Hepatocyte (in vitro differentiated cells): ENCODE results near the gene CTXND1.

ENCODE experiments used
- CTCF ChIP-seq: fragments of 200-600 bp; sonication (generic); IDR thresholded peaks from 2 replicates; pipeline ENCODE4 v1.5.1; 2016; ENCODE audit warnings: antibody characterized with exemption, mild to moderate bottlenecking; ENCODE audit not compliant: poor library complexity
- EZH2 ChIP-seq: fragments of 200-600 bp; sonication (generic); IDR thresholded peaks from 2 replicates; pipeline ENCODE4 v1.6.1; 2016; ENCODE audit warnings: antibody characterized with exemption, mild to moderate bottlenecking, borderline replicate concordance

- TF ChIP-seq EZH2 (no peak), CTCF (no peak)
These were observed 72.1 kb downstream of the CTXND1 start for GRCh38 chr15:80179935-80180334.
